RKO (cell line): ENCODE measurements around the gene PROKR1.
"Not testable (repeated sequence)": the region's sequence is repeated elsewhere in the genome, so short reads cannot be mapped to it uniquely, and the experiment has no call there.

Experiments used
- DNase-seq: peaks from one replicate; pipeline ENCODE4 v3.0.0-alpha.2; 2016; ENCODE audit warnings: low spot score

PROKR1 gene

DNA sequence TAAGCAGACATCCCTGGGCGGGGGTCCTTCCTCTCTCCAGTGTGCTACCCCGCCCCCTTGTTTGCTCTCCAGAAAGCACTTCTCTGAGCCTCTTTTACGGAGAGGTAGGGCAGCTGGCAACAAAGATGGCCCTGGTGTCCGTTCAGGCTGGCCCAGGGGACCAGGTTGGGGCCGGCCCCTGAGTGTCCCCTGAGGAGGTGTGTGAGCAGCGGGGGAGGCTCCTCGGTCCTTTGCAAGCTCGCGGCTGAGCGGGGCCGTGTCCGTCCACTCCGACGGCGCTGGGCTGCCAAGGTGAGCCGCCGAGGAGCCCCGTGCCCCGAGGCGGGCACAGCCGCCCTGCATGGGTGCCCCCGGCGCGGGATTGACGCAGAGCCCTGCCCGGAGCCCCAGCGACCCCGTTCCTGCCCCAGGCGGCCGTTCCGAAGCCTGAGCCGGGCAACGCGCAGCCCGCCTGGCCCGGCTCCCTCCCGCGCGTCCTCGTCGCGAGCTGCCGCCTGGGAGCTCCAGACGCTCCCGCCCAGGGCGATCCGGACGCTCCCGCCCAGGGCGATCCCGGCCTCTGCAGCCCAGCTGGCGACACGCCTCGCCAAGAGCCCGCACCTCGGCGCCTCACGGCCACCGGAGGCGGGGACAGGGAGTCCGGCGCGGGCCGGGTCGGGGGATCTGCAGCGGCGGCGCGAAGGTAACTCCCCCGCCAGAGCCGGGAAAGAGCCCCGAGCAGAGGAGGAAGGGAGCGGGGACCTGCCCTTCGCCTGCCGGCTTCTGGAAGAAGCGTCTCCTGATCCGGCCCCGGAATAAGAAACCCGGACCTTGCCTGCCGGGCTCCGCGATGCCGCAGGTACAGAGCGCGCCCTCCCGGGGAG, at the start of gene PROKR1:
TSS of gene PROKR1 (plus strand) at position 569 of the 863 bp plus-strand sequence. CDS start 2,243 bp downstream, outside the sequence.
- DNase-seq: no peak

DNA sequence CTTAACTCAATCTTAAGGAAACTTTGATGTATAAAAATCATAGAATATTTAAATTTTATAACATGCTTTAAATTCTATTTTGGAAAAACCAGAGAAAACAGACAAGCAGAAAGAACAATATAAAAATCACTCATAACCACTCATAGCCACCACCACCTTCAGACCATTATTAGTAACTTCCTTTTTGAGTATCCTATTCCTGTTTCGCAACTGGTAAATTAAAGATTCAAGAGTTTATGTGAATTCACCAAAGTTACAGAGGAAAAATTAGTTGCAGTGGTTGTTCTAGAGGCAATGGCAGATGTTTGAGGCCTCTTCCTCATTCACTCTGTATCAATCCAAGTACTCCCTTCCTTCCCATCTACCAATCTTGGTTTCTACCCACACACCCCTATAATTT, 49.3 kb upstream of the PROKR1 start:
- DNase-seq: no peak

DNA sequence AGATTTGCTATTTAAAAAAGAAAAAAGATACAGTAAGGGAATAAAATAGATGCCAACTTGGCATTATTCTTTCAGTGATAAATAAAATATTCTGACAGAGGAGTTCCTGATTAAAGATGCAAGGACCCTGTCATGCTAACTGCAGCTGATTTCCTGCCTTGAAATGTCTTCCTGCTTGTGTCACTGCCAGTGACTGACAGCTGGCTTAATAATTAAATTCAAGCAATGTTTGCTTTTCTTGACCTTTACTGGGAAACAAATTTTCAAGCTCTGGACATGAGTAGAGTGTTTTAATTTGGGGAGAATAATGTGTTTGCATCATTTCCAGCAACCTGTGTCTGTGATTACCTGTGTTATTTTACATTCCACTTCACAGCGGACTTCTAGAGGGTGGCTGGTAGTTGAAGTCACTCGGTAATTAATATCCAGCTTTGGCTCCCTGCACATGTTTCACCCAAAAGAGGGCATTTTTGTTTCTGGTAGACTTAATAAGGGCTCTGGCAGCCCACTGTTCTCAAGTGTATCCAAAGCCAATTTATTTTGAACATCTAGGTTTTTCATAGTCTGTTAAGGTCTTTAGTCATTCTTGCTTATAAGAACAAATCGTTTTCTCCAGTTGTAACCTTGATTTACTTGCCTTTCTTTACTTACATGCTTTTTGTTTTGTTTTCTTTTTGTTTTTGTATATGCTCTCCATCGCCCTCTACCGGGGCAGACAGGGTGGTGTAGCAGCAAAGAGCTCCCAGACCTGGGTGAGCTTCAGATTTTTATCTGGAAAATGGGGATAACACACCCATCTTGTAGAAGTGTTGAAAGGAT, 48.5 kb upstream of the PROKR1 start:
- peak; percentile 59 for DNase-seq

DNA sequence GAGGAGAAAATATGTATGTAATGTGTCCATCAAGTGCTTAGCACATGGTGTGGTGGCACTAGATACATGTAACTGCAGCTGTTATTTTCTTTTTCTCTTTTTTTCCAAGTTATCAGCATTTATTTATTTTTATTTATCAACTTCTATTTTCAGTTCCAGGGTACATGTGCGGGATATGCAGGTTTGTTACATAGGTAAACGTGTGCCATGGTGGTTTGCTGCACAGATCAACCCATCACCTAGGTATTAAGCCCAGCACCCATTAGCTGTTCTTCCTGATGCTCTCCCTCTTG, 47.9 kb upstream of the PROKR1 start:
- not testable (repeated sequence) for DNase-seq

DNA sequence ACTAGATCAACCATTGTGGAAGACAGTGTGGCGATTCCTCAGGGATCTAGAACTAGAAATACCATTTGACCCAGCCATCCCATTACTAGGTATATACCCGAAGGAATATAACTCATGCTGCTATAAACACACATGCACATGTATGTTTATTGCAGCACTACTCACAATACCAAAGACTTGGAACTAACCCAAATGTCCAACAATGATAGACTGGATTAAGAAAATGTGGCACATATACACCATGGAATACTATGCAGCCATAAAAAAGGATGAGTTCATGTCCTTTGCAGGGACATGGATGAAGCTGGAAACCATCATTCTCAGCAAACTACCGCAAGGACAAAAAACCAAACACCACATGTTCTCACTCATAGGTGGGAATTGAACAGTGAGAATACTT, 42.9 kb upstream of the PROKR1 start:
- DNase-seq: not testable (repeated sequence)

DNA sequence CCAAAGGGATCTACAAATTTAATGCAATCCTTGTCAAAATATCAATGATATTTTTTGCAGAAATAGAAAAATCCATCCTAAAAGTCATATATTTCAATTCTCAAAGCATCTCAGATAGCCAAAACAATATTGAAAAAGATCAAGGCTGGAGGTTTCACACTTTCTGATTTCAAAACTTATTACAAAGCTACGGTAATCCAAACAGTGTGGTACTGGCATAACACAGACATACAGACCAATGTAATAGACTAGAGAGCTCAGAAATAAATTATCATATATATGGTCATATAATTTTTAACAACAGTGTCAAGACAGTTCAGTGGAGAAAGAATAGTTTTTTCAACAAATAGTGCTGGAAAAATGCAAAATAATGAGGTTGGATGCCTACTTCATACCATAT, 40.3 kb upstream of the PROKR1 start:
- DNase-seq: no peak

DNA sequence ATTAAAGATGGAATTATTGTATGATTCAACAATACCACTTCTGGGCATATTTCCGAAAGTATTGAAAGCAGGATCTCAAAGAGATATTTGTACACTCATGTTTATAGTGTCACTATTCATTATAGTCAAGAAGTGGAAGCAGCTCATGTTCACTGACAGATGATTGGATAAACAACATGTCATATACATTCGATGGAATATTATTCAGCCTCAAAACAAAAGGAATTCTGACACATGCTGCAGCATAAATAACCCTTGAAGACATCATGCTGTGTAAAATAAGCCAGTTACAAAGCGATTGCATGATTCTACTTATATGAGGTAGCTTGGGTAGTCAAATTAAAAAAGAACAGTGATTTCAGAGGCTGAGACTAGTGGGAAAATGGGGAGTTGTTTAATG, 39.3 kb upstream of the PROKR1 start:
- DNase-seq: no peak

DNA sequence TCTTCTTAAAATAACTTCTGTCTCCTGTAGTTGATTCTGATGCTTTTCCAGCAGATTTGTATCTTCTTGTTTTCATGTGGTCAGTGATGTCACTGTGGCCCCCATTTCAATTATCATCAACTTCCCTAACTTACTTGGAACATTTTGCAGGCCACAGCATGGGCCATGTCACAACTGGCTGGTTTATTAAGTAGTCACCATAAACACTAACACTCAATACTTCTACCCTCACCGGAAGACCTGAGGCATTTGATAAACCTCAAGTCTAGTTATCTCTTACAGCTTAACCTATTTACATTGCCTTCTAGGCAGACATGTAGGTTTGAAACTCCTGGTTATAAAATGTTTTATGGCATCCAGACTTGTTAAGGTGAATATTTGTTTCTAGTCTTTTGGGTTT, 37.4 kb upstream of the PROKR1 start:
- no peak for DNase-seq

DNA sequence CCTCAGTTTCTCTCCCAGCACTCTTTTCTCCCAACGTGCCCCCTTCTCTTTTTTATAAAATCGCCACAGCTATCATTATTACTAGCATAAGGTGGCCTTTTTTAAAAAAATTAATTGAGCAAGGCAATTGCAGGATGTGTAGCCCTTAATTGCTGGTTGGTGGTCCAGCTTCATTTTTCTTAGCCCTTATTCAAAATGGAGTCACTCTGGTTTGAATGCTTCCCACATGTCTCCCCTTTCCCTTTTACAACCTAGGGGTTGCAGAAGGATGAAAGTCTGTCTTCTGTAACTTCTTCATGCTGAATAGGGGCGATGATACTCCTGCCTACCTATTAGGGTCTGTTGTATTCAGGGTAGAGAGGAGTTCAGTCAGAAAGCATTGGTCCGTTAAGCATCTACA, 36.6 kb upstream of the PROKR1 start:
- DNase-seq: no peak

DNA sequence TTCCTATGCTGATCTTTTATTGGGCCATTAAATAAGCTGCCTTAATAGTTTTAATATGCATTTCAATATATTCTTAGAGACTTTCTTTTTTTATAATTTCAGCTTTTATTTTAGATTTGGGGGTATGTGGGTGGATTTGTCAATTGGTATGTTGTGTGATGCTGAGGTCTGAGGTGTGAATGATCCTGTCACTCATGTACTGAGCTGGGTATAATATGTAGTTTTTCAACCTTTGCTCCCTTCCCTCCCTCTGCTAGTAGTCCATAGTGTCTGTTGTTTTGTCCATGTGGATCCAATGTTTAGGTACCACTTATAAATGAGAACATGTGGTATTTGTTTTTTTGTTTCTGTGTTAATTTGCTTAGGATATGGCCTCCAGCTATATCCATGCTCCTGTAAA, 35.5 kb upstream of the PROKR1 start:
- DNase-seq: no peak

DNA sequence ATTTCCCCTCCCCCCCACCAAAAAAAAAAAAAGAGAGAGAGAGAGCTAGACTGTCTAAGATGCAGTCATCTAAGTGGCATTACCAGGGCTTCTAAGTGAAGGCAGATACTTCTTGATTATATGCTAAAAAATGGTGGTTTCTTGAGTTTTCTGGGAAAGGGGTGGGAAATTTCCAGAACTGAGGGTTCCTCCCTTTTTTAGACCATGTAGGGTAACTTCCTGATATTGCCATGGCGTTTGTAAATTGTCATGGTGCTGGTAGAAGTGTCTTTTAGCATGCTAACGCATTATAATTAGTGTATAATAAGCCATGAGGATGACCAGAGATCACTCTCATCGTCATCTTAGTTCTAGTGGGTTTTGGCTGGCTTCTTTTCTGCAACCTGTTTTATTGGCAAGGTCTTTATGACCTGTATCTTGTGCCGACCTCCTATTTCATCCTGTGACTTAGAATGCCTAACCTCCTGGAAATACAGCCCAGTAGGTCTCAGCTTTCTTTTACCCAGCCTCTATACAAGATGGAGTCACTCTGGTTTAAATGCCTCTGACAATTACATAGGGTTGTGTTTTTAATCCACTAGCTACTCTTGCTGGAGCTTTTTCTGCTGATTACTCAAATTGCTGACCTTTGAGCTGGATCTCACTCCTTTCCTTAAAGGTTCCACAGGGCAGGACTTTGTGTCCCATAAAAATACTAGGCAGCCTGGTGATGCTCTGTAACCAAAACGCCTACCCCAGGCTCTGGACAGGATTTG, 30.4 kb upstream of the PROKR1 start:
- no peak for DNase-seq

DNA sequence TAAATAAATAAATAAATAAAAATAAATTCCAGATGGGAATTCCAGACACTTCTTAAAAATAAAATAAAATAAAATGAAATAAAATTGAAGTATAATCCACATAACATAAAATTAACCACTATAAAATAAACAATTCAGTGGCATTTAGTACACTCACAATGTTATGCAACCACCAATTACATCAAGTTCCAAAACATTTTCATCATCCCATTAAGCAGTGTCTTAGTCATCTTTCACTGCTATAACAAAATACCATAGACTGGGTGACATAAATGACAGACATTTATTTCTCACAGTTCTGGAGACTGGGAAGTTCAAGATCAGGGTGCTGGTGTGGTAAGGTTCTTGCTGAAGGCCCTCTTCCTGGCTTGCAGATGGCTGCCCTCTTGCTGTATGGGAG, 22.6 kb upstream of the PROKR1 start:
- no peak for DNase-seq

DNA sequence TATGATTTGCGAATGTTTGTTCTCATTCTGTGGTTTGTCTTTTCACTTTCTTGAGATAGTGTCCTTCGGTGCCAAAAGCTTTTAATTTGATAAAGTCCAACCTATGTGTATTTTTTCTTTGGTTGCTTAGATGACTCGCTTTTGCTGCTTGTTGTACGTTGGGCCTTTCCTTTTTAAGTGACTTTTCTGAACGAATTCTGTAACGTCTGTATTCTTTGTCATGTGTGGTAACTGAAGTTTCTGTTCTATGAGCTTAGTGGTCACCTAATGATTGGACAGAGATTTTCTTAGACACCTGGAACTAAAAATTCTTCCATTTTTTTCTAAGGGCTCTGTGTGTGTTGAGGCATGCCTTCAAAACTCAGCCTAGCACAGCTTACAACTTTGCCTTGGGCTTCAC, 19.6 kb upstream of the PROKR1 start:
- no peak for DNase-seq

DNA sequence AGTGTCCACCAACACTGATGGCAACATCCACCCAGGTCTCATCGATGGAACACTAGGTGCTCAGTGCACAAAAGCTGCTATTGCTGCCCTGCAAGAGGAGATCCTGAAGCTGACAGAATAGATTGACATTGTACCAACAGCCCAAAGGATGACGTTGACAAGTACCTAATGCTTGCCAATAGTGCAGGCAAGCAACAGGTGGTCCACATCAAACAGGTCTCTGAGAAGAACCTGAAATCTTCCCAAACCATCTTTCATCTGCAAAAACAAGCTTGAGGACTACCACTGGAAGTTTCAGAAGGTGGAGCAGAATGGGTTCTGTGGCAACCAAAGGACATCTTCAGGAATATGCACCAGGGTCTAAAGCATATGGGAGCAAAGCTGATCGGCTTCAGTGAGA, 15.8 kb upstream of the PROKR1 start:
- no peak for DNase-seq

DNA sequence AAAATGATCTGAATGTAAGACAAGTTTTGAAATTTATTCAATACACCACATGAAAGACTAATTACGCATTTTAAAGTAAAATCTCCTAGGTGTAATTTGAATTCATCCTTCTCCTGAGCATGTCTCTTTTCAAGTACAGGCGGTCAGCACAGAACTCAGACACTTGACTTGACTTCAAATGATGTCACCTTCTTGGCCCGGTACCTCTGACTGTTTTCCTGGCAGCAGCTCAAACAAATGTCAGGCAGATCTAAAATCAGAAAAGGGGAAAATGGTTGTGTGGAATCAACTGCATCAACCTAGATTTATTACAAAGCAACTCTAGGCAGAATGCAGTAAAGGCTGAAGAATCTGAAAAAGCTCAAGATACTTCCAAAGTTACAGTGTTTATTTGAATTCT, 11.4 kb upstream of the PROKR1 start:
- peak; percentile 25 for DNase-seq

DNA sequence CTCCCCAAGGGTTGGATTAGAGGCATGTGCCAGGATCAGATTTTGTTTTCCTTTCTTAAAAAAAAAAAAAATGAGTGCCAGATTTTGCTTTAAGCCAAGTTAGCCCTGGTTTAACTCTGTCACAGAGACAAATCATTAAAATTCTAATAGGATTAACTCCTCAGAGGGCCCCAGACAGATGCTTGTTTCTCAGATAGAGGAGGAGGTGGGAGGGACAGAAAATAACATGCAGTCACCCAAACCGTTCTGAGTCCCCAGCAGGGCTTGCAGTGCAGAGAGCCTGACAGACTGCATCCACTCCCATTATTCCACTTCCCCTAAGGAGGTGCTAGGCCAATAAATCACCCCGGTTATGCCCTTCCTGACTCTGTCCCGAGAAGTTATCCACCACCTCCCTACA, 6.3 kb upstream of the PROKR1 start:
- DNase-seq: no peak

DNA sequence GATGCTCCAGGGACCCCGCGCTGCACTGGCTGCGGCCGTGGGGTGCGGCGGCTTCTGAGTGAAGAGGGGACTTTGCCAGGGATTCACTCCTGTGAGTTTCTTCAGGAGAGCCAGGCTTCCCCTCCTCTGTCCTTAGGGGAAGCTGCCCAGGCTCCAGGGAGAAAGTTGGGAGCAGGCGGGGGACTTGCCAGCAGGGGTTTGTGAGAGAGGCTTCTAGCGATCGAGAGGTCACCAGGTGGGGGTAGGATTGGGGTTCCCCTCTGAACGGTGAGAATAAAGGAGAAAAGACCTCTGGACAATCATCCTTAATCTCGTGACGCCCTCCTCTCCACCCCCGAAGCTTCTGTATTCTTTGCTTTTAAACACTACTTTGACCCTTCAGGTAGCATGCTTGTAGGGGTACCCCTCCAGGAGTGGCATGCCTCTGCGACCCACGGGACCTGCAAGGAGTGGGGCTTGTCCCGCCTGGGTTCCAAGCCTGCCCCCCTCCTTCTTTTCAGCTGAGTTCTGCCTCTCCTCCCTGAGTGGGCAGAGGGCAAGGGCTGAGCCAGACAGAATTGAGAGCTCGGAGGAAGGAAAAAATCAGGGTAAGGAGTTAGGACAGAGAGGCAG, 601 bp downstream of the PROKR1 start:
- DNase-seq: no peak

DNA sequence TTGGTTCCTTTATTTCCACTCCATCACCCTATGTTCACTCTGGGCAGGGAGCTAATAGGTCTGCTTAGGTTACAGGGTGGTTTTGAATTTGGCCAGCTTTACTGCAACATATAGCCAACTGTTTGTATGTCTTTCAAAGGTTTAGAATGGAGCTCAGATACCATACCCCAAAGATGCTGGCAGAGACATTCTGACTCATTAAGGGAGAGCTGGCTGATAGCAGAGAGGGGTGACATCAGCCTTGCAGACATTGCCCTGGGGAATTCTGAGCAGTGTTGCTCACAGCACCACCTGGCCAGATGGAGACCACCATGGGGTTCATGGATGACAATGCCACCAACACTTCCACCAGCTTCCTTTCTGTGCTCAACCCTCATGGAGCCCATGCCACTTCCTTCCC, 2.1 kb downstream of the PROKR1 start:
- DNase-seq: no peak

DNA sequence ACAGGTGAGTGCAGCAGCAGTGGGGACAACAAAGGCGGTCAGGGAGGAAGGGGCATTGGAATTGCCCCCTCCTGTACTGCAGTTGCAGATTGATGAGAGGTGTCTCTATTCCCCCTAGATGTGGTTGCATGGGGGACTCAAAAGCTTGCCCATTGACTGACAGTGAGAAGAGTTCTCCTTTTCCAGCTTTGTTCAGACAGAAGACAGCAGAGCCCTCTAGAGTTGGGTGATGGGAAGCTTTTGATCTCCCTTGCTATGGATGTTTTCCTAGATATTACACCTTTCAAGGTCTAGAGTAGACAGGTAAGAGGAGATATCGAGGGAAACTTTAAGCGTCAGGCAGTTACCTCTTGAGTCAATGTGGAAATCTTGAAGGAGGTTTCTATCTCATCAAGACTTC, 2.9 kb downstream of the PROKR1 start:
- DNase-seq: no peak

DNA sequence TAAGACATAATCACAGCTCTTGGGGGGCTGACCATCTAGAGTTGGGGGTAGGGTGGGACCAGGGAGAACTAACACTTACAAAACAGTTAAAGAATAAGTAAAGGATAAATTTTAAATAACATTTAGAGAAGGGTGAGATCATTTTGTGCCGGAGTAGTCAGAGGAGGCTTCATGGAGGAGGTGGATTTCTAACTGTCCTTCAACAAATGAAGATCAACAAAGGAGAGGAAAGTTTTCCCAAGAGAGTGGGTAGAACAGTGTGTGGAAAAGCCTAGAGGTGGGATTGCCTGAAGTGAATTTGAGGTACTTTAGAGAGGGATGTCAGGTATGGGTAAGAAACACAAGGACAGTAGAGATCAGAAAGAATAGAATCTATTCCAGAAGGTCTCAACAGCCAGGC, 7.3 kb downstream of the PROKR1 start:
- no peak for DNase-seq

DNA sequence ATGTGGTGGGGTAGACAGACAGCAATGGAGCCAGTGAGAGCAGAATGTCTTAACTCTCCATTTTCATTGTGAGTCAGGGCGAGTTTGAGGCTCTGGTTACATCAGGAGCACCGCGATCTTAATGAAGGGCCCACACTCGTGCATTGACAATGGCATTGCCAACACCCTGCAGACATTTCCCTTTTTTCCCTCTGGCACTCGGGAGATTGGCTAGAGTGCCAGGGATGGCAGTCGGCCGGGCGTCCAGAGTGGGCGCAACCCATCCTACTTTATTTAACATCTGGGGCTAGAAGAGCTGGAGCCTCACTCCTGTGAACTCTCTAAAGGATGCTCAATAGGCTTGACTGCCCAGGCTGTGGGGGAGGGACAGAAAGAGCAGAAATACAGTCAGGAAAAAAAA, 9.7 kb downstream of the PROKR1 start:
- no peak for DNase-seq

DNA sequence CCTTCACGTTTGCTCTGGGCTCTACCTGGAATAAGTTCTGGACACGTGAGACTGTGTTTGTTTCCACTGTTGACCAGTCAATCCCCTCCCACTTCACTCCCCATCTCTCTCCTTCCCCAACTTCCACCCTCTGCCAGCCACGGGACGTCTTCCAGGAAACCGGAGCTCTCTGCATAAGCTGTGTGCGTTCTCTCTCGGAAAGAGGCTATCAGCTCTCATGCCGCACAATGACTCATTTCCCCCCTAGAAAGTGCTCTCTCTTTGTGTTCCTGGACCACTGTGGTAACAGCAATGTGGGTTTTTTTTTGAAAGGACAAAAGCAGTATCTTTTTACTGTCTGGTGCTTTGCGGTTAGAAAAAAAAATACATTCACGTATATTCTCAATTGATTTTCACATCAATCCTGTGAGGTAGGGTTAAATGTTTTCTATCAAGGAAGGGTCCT, 10.2 kb downstream of the PROKR1 start:
- no peak for DNase-seq
